Aorta (tissue), 5 donors: Measurements from ENCODE around the gene SEC61A2. TPM values are rescaled to one million over a fixed set of nuclear protein-coding genes. Genes with fewer than 3 reads are reported as not detected.
A peak's percentile ranks its signal among the peaks of the same experiment; 100 is the strongest.
"Not testable (repeated sequence)": the region's sequence is repeated elsewhere in the genome, so short reads cannot be mapped to it uniquely, and the experiment has no call there.

ENCODE experiments used
- ATAC-seq: fragments of 200-7000 bp; cut with Tn5 transposase; one replicate; pipeline ENCODE4 v1.9.1; 2022; ENCODE audit warnings: moderate library complexity; ENCODE audit not compliant: low FRiP score
- DNase-seq, 2 donors: peaks; one replicate each; pipeline ENCODE4 v3.0.0-alpha.2; 2020
- H3K27ac ChIP-seq, 2 donors: one replicate each; pipeline ENCODE4 v1.5.1; 2013; ENCODE audit warnings: low read length in 2 of 2, mild to moderate bottlenecking in 2 of 2, moderate library complexity in 2 of 2, control low read depth in 1 of 2, inconsistent platforms in 1 of 2, low read depth in 1 of 2
- H3K27me3 ChIP-seq, 2 donors: one replicate each; pipeline ENCODE4 v1.6.1; 2013; ENCODE audit warnings: control low read depth in 1 of 2, low read length in 1 of 2, mild to moderate bottlenecking in 1 of 2, moderate library complexity in 1 of 2; ENCODE audit not compliant: insufficient read depth in 2 of 2, control insufficient read depth in 1 of 2
- H3K36me3 ChIP-seq, 2 donors: one replicate each; pipeline ENCODE4 v1.6.1; 2013; ENCODE audit warnings: control low read depth in 1 of 2, low read length in 1 of 2, mild to moderate bottlenecking in 1 of 2; ENCODE audit not compliant: insufficient read depth in 2 of 2, control insufficient read depth in 1 of 2
- H3K4me1 ChIP-seq, 2 donors: one replicate each; pipeline ENCODE4 v1.6.1; 2013; ENCODE audit warnings: low read length in 2 of 2, control low read depth in 1 of 2, mild to moderate bottlenecking in 1 of 2, moderate library complexity in 1 of 2; ENCODE audit not compliant: insufficient read depth in 2 of 2, control insufficient read depth in 1 of 2
- H3K4me3 ChIP-seq, 2 donors: one replicate each; pipeline ENCODE4 v1.5.1; 2013; ENCODE audit warnings: low read length in 2 of 2, control low read depth in 1 of 2, mild to moderate bottlenecking in 1 of 2
- H3K9me3 ChIP-seq: one replicate; pipeline ENCODE4 v1.6.1; 2013; ENCODE audit warnings: mild to moderate bottlenecking, low read length; ENCODE audit not compliant: control insufficient read depth
- WGBS, 2 donors: extraction: QIAGEN DNeasy Blood & Tissue Kit; methylation state at CpG; one replicate each; pipeline ENCODE4 v1.1.7; 2013; 5-methylcytosine and 5-hydroxymethylcytosine counted together
- intact Hi-C, 2 donors: fragments of 100-400 bp; cut with DNase I; formaldehyde crosslinking; loops; one replicate each; pipeline versions ENCODE4 v1.14.2 to v1.15.0; 2022
- long read RNA-seq, 2 donors: library from polyadenylated mRNA; unstranded; transcript quantifications; one replicate each; pipeline ENCODE4 v2.0.0, GENCODE V29; 2020 to 2021
- polyA plus RNA-seq, 2 donors: library from polyadenylated mRNA; stranded (reverse); fragments of 200-250 nt; gene quantifications; one replicate each; pipeline ENCODE4 v1.2.3, GENCODE V29; 2013
- total RNA-seq, 2 donors: library from RNA; stranded (reverse); fragmentation: NEBNext Ultra II Directional; extraction: Animal tissue kit (Norgen Biotek cat#: 25700); gene quantifications; one replicate each; pipeline ENCODE4 v1.2.1, GENCODE V29; 2021
- donor health status: healthy with polysubstance abuse.
- donor health status: Bipolar disorder and iron deficiency.
- donor health status: DM: no; HTN: no; CAD: no.
- donor health status: DM: no; HTN: no; CAD: no.
- donor health status: DM: yes; HTN: yes; CAD: no.

SEC61A2 gene
- total RNA-seq (1 to 10 TPM; 7.9 to 8.7 TPM), polyA plus RNA-seq (1 to 10 TPM; 3.3 to 6.1 TPM)
- long read RNA-seq, donor 1, partial matches to known transcripts, result 1 of 6 reads
- long read RNA-seq, donor 1, other reads (novel, unspliced or antisense), result 5 of 6 reads
- long read RNA-seq, donor 2, partial matches to known transcripts, result 0 of 2 reads
- long read RNA-seq, donor 2, other reads (novel, unspliced or antisense), result 2 of 2 reads

DNA sequence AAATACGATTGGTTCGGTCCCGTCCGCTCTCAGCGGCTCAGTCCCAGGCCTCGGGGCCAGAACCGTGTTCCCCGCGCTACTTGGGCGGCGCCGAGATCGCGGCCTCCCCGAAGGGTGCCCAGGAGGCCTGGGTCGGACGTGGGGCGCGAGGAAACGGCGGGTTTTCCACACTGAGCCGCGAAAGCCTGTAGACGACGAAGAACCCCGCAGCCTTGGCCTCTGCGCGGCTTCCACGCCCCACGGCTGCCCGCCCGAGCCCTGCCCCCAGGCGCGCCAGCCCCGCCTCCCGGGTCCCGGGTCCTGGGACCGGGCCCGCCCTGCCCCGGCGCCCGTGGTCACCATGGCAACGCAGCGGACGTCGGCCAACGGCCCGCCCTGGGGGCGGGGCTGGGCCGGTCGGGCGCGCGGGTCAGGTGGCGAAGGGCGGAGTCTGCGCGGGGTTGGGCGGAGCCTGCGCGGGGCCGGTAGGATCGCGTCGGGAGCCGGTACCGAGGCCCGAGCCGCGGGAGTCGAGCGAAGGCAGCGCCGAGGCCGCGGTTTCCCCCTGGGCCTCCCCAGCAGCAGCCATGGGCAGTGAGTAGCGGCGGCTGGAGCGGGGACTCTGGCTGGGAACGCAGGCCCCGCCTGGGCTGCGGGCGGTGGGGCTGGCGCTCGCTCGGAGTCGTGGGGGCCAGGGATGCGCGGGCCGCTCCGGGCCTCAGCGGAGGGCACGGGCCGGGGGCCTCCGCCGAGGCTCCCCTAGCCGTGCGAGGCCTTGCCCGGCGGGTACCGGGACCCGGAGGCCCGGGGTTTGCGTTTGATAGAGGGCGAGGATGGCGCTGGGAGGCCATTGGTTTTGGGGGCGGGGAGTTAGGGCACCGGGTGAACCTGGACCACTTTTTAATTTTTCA lies at the start of gene SEC61A2:
SEC61A2 (plus strand) TSS at position 456 of the 890 bp plus-strand sequence; CDS start at position 567, 111 bp downstream.
- Histone ChIP-seq H3K4me3 (peak within 1 kb of the TSS; percentile 65 to 86), H3K27me3 (no peaks in the 10 kb centered on the region), H3K36me3 (no peaks in the 10 kb centered on the region), H3K4me1 (no peaks in the 10 kb centered on the region), H3K9me3 (no peaks in the 10 kb centered on the region), H3K27ac (peak within 1 kb of the TSS in 1 of 2 donors; percentile 77)
- ATAC-seq, result peak; percentile 98
- intact Hi-C loops, result no loop called here
- peak; percentile 97 to 99 for DNase-seq
- 0% methylated on average over 84 to 108 of the region's 108 CpGs for WGBS, 2 donors

DNA sequence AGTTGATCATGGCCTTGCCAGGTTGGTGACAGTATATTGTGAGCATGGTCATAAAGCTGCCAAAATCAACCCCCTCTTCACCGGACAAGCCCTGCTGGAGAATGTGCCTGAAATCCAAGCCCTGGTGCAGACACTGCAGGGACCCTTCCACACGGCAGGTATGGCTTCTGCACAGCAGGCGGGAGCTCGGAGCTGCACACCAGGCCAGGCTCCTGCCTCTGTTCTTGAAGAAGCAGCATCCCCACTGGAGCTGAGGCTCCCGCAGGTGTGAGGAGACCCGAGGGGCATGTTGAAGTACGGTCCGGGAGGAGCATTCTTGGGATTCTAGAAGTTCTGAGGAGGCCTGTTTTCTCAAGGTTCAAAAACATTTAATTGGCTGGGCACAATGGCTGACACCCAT lies 48.0 kb upstream of the SEC61A2 start:
- H3K9me3 ChIP-seq, result no peaks in the 10 kb centered on the region
- H3K27me3 ChIP-seq, result no peaks in the 10 kb centered on the region
- H3K4me3 ChIP-seq, result no peak overlapping the region
- DNase-seq (no peak), ATAC-seq (no peak)
- no peaks in the 10 kb centered on the region for H3K36me3 ChIP-seq
- WGBS, 2 donors, result 78 to 89% methylated on average over 8 of the region's 8 CpGs
- no peaks in the 10 kb centered on the region for H3K4me1 ChIP-seq
- intact Hi-C loops, result no loop called here
- H3K27ac ChIP-seq, result no peak overlapping the region

DNA sequence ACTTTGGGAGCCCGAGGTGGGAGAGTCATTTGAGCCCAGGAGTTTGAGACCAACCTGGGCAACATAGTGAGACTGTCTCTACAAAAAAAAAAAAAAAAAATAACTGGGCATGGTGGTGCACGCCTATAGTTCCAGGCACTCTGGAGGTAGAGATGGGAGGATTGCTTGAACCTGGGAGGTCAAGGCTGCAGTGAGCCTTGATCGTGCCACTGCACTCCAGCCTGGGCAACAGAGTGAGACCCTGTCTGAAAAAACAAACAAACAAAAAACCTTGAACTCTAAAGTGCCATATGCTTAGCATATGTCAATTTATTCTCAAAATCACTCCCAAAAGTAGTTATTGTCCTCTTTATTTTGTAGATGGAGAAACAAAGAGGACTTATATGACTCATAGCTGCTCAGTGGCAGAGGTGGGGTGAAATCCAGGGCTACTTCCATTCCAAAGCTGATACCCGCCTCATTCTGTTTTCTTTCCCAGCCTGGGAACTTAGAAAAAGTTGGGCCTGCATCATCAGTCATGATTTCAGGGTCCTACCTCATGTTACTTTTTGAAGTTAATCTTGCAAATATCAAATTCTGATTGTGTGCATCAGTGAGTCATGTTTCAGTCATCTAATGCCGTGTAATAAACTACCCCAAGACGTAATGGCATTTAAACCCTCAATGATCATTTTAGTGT lies 47.5 kb upstream of the SEC61A2 start:
- 70 to 90% methylated on average over 6 of the region's 6 CpGs for WGBS, 2 donors
- Histone ChIP-seq H3K4me1 (no peaks in the 10 kb centered on the region), H3K36me3 (peaks cover 1 to 3% of the 10 kb centered on the region in 2 donors), H3K27me3 (no peaks in the 10 kb centered on the region), H3K27ac (no peak overlapping the region), H3K4me3 (no peak overlapping the region), H3K9me3 (no peaks in the 10 kb centered on the region)
- intact Hi-C loops, result no loop called here
- DNase-seq (no peak), ATAC-seq (no peak)

DNA sequence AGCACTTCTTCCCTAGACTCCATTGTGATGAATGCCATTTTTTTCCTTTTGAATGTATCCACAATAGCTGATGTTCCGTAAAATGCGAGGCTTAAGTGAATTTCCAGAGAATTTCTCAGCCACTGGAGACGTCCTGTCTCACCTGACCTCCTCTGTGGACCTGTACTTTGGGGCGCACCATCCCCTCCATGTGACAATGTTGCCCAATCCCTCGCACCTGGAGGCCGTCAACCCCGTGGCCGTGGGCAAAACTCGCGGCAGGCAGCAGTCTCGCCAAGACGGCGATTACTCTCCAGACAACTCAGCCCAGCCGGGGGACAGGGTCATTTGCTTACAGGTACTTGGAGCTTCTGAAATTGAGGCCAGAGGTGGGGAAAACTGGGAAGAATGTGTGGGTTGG lies 40.6 kb upstream of the SEC61A2 start:
- 94% methylated on average over 14 of the region's 14 CpGs for WGBS, 2 donors
- H3K27ac ChIP-seq, result no peak overlapping the region

DNA sequence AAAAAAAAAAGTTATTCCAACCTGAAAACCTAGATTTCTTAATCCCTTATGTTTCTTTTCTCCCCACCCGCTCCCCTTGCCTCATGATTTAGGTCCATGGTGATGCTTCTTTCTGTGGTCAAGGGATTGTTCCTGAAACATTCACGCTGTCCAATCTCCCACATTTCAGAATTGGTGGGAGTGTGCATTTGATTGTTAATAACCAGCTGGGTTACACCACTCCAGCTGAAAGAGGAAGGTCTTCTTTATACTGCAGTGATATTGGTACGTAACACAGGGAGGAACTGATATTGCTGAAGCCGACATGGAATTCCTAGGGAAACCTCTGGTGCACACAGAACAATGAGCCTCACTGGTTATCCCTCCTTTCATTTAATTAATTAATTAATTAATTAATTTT lies 38.1 kb upstream of the SEC61A2 start:
- 97 to 98% methylated on average over 4 of the region's 4 CpGs for WGBS, 2 donors
- ATAC-seq (no peak), DNase-seq (no peak)
- Histone ChIP-seq H3K27ac (no peak overlapping the region), H3K4me1 (no peaks in the 10 kb centered on the region), H3K4me3 (no peak overlapping the region), H3K27me3 (no peaks in the 10 kb centered on the region), H3K36me3 (peaks cover 8 to 10% of the 10 kb centered on the region in 2 donors), H3K9me3 (no peaks in the 10 kb centered on the region)
- intact Hi-C loops, result no loop called here

More for the DNA sequence above, 40.6 kb upstream of the SEC61A2 start:
- no peaks in the 10 kb centered on the region for H3K9me3 ChIP-seq
- H3K4me1 ChIP-seq, result no peaks in the 10 kb centered on the region
- peaks cover 7 to 8% of the 10 kb centered on the region in 2 donors for H3K36me3 ChIP-seq
- H3K4me3 ChIP-seq, result no peak overlapping the region
- intact Hi-C loops, result no loop called here
- ATAC-seq (no peak), DNase-seq (no peak)
- no peaks in the 10 kb centered on the region for H3K27me3 ChIP-seq

DNA sequence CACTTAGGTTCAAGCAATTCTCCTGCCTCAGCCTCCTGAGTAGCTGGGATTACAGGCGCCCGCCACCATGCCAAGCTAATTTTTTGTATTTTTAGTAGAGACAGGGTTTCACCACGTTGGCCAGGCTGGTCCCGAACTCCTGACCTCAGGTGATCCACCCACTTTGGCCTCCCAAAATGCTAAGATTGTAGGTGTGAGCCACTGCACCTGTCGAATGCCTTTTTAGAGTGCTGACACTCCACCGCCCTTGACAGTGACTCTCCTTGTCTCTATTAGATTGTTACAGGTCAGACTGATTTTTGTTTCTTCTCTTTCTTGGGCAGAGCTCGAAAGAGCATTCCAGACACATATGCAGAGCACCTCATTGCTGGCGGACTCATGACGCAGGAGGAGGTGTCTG lies 32.1 kb upstream of the SEC61A2 start:
- H3K9me3 ChIP-seq, H3K4me1 ChIP-seq, H3K4me3 ChIP-seq, H3K27ac ChIP-seq, DNase-seq, ATAC-seq, H3K27me3 ChIP-seq, intact Hi-C loops: not testable (repeated sequence)
- peaks cover 2 to 18% of the 10 kb centered on the region in 2 donors for H3K36me3 ChIP-seq
- WGBS, 2 donors, result 88 to 90% methylated on average over 9 of the region's 9 CpGs

DNA sequence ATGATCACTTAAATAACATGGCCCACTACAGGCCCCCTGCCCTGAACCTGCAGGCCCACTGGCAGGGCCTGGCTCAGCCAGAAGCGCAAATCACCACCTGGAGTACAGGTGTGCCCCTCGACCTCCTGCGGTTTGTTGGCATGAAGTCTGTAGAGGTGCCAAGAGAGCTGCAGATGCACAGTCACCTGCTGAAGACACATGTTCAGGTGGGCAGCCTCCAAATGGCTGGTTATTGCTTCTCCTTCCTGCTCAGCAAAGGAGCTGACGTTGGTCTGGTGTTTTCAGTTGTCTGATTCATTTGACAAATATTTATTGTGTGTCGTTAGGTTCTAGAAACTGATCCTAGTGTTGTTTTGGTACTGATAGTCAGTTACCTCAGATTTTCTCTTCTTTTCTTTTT lies 31.7 kb upstream of the SEC61A2 start:
- intact Hi-C loops, result no loop called here
- ATAC-seq (no peak), DNase-seq (no peak)
- Histone ChIP-seq H3K27ac (no peak overlapping the region), H3K4me3 (no peak overlapping the region), H3K27me3 (no peaks in the 10 kb centered on the region), H3K9me3 (no peaks in the 10 kb centered on the region), H3K4me1 (no peaks in the 10 kb centered on the region), H3K36me3 (peaks cover 2 to 18% of the 10 kb centered on the region in 2 donors)
- WGBS, 2 donors, result 79% methylated on average over 5 of the region's 5 CpGs

DNA sequence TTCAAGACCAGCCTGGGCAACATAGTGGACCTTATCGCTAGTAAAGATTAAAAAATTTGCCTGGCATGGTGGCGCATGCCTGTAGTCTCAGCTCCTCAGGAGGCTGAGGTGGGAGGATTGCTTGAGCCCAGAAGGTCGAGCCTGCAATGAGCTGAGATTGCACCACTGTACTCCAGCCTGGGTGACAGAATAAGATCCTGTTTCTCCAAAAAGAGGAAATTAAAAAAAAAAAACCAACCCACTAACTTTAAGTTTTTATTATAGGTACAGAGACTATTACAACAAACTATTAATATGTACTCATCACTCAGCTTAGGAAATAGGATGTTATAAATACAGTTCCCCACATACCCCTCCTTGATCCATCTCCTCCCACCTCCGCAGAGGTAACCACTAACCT lies 30.5 kb upstream of the SEC61A2 start:
- H3K4me1 ChIP-seq, result no peaks in the 10 kb centered on the region
- H3K27me3 ChIP-seq, result no peaks in the 10 kb centered on the region
- no peak overlapping the region for H3K4me3 ChIP-seq
- no peaks in the 10 kb centered on the region for H3K9me3 ChIP-seq
- WGBS, 2 donors, result 96% methylated on average over 4 of the region's 4 CpGs
- no peak for DNase-seq
- peaks cover 3 to 15% of the 10 kb centered on the region in 2 donors for H3K36me3 ChIP-seq
- intact Hi-C loops, result no loop called here
- ATAC-seq, result no peak
- H3K27ac ChIP-seq, result no peak overlapping the region
